ENCODE data around the gene SBNO1.
A peak's percentile ranks its signal among the peaks of the same experiment; 100 is the strongest.

The SBNO1 gene

DNA sequence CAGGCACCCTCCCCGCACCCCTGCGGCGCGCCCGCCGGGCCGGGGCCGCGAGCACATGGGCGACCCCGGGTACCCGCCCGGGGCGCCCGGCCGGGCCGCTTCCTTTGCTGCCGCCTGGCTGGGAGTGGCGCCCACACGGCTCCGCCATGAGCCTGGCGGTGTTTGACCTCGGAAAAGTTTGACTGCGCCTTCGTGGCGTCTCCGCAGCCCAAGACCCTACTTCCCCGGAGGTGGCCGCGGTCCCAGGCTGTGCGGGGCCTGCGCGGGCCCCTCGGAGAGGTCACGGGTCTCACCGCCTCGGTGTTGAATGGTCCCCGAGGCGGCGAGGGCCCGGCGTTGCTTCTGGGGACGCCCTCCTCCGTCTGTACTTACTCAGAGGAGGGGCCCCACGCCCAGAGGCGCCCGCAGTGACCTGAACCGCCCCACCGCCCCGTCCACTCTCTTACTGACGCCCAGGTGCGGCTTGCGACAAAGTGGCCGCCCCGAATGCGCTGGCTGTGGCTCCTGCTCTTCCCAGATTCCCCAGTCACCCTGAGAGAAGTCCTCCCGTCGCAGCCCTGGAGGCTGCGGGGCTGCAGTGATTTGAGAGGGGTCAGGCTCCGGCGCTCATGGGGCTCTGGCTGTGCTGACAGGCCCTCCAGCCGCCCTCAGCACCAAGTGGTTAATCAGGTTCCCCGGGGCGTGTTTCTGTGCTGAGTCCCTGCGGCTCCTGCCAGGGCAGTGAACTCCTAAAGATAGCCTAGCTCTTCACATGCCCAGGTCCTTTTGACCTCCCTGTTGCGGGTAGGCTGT is 25.1 kb upstream of the SBNO1 start:
- no peaks in the 10 kb centered on the region for H3F3A ChIP-seq (ENCODE audit: insufficient read depth, low read length)

DNA sequence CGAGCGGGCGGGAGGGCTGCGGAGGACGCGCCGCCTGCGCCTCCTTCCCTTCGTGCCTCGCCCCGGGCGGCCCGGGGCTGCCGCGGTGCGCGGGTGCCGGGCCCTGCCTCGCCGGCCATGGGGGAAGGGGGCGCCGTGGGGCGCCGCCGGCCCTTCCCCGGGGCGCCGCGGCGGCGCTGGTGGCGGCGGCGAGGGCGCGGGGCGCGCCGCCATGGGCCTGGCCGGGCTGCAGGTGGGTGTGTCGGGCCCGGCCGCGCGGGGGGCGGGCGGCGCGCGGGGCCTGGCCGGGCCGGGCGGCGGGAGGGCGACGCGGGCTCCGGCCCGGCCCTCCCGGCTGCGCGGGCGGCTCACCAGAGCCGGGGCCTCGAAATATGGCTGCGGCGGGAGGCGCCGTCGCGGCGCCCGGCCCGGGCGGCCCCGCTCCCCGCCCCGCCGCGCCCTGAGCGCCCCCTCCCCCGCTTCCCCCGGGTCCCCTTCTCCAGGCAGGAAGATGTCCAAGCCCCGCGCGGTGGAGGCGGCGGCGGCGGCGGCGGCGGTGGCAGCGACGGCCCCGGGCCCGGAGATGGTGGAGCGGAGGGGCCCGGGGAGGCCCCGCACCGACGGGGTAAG is 24.4 kb upstream of the SBNO1 start:
- H3K9me2 ChIP-seq (ENCODE audit: low read depth, low read length) = no peaks in the 10 kb centered on the region
- H3K9ac ChIP-seq (ENCODE audit: low read length) = peak overlapping the region; percentile 57; the same call in 1 of the 2 replicates
- no peaks in the 10 kb centered on the region for H3F3A ChIP-seq (ENCODE audit: insufficient read depth, low read length)
- H3K36me3 ChIP-seq (ENCODE audit: insufficient read depth, low read length) = peaks cover 37% of the 10 kb centered on the region
- no peak overlapping the region for H3K27ac ChIP-seq (ENCODE audit: low read depth, low read length, poor library complexity, severe bottlenecking)
- peak overlapping the region; percentile 85 for H3K4me2 ChIP-seq (ENCODE audit: low read length)
- TF ChIP-seq EZH2 (IDR thresholded peaks at IDR 0.05; ENCODE audit: borderline replicate concordance, low read length) = no peak
- TF ChIP-seq, protein P1, sequence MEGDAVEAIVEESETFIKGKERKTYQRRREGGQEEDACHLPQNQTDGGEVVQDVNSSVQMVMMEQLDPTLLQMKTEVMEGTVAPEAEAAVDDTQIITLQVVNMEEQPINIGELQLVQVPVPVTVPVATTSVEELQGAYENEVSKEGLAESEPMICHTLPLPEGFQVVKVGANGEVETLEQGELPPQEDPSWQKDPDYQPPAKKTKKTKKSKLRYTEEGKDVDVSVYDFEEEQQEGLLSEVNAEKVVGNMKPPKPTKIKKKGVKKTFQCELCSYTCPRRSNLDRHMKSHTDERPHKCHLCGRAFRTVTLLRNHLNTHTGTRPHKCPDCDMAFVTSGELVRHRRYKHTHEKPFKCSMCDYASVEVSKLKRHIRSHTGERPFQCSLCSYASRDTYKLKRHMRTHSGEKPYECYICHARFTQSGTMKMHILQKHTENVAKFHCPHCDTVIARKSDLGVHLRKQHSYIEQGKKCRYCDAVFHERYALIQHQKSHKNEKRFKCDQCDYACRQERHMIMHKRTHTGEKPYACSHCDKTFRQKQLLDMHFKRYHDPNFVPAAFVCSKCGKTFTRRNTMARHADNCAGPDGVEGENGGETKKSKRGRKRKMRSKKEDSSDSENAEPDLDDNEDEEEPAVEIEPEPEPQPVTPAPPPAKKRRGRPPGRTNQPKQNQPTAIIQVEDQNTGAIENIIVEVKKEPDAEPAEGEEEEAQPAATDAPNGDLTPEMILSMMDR (IDR thresholded peaks at IDR 0.05; ENCODE audit: low read length) = no peak
- H3K79me2 ChIP-seq (ENCODE audit: insufficient read depth, low read length) = peaks cover 24% of the 10 kb centered on the region
- H3K4me3 ChIP-seq (ENCODE audit: low read depth, low read length, poor library complexity, severe bottlenecking) = peak overlapping the region; percentile 70
- no peak overlapping the region for H2AFZ ChIP-seq (ENCODE audit: low read length)
- H3K4me1 ChIP-seq (ENCODE audit: insufficient read depth, low read length, severe bottlenecking) = peaks cover 42% of the 10 kb centered on the region
- no peaks in the 10 kb centered on the region for H3K27me3 ChIP-seq (ENCODE audit: insufficient read depth, low read length)
- no peaks in the 10 kb centered on the region for H4K20me1 ChIP-seq (ENCODE audit: insufficient read depth, low read length)
- H3K9me3 ChIP-seq (ENCODE audit: low read length) = no peaks in the 10 kb centered on the region

More for the DNA sequence above, 25.1 kb upstream of the SBNO1 start:
- Histone ChIP-seq H3K36me3 (ENCODE audit: insufficient read depth, low read length) (peaks cover 44% of the 10 kb centered on the region), H3K4me2 (ENCODE audit: low read length) (peak overlapping the region; percentile 85), H2AFZ (ENCODE audit: low read length) (no peak overlapping the region), H3K9me2 (ENCODE audit: low read depth, low read length) (no peaks in the 10 kb centered on the region), H3K27me3 (ENCODE audit: insufficient read depth, low read length) (no peaks in the 10 kb centered on the region), H4K20me1 (ENCODE audit: insufficient read depth, low read length) (no peaks in the 10 kb centered on the region), H3K9me3 (ENCODE audit: low read length) (no peaks in the 10 kb centered on the region), H3K9ac (ENCODE audit: low read length) (peak overlapping the region; percentile 57), H3K79me2 (ENCODE audit: insufficient read depth, low read length) (peaks cover 19% of the 10 kb centered on the region), H3K4me1 (ENCODE audit: insufficient read depth, low read length, severe bottlenecking) (peaks cover 39% of the 10 kb centered on the region), H3K4me3 (ENCODE audit: low read depth, low read length, poor library complexity, severe bottlenecking) (peak overlapping the region; percentile 70), H3K27ac (ENCODE audit: low read depth, low read length, poor library complexity, severe bottlenecking) (peak overlapping the region; percentile 2)
- TF ChIP-seq, protein P1 (IDR thresholded peaks at IDR 0.05; ENCODE audit: low read length) = no peak
- no peak for TF ChIP-seq EZH2 (IDR thresholded peaks at IDR 0.05; ENCODE audit: borderline replicate concordance, low read length)

DNA sequence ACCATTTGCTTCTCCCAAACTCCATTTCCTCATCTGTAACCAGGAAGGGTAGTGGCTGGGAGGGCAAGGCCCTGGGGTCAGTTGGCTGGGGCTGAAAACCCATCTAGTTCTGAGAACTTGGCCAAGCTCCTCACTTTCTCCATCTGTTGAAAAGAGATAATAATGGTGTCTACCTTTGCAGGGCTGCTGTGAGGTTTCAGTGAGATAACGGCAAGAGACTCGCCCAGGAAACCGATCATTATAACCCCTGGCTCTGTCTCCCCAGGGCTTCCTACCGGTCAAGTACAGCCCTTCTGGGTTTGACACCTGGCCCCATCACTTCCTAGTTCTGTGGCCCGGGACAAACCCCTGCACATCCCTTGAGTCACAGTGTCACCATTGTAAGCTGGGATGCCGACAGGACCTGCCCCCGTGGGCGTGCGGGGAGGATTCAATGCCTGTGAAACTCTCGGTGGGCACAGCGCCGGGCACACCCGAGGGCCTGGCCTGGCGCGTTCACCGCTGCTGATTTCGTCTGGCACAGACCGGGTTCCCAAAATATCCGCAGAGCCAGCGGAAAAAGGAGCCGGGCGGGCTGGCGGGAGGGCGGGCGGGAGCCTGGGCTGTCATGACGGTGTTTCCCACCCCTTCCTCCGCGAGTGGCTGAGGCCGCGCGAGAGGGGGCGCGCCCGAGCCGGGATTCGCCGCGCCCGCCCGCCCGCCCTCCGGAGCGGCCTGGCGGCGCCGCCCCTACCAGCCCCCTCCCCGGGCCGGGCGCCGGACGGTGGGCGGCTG is 23.7 kb upstream of the SBNO1 start:
- no peaks in the 10 kb centered on the region for H3K9me2 ChIP-seq (ENCODE audit: low read depth, low read length)
- no peaks in the 10 kb centered on the region for H4K20me1 ChIP-seq (ENCODE audit: insufficient read depth, low read length)
- peak overlapping the region; percentile 81 for H3K4me3 ChIP-seq (ENCODE audit: low read depth, low read length, poor library complexity, severe bottlenecking)
- H3K9me3 ChIP-seq (ENCODE audit: low read length) = no peaks in the 10 kb centered on the region
- H3K27ac ChIP-seq (ENCODE audit: low read depth, low read length, poor library complexity, severe bottlenecking) = peak overlapping the region; percentile 74
- peak overlapping the region; percentile 98 for H3K4me2 ChIP-seq (ENCODE audit: low read length)
- peaks cover 42% of the 10 kb centered on the region for H3K4me1 ChIP-seq (ENCODE audit: insufficient read depth, low read length, severe bottlenecking)
- H3K27me3 ChIP-seq (ENCODE audit: insufficient read depth, low read length) = no peaks in the 10 kb centered on the region
- peaks cover 32% of the 10 kb centered on the region for H3K36me3 ChIP-seq (ENCODE audit: insufficient read depth, low read length)
- peaks cover 24% of the 10 kb centered on the region for H3K79me2 ChIP-seq (ENCODE audit: insufficient read depth, low read length)
- TF ChIP-seq, protein P1 (IDR thresholded peaks at IDR 0.05; ENCODE audit: low read length) = no peak
- TF ChIP-seq EZH2 (IDR thresholded peaks at IDR 0.05; ENCODE audit: borderline replicate concordance, low read length) = no peak
- H2AFZ ChIP-seq (ENCODE audit: low read length) = no peak overlapping the region
- H3K9ac ChIP-seq (ENCODE audit: low read length) = peak overlapping the region; percentile 90
- no peaks in the 10 kb centered on the region for H3F3A ChIP-seq (ENCODE audit: insufficient read depth, low read length)

Measured in OCI-LY1 (cell line).